HCT116 (cell line): Measurements from ENCODE around the gene DMWD. TPM values are rescaled to one million over a fixed set of nuclear protein-coding genes. Genes with fewer than 3 reads are reported as not detected.

ENCODE experiments used
- ATAC-seq: fragments of 200-7000 bp; cut with Tn5 transposase; 2 replicates; pipeline ENCODE4 v1.9.1; 2020; ENCODE audit warnings: mild to moderate bottlenecking, moderate library complexity
- BruUV-seq: library from RNA; stranded (reverse); fragments of 400-500 nt; replicated peaks from 2 replicates; lab custom pipeline; 2021; lab: Mats Ljungman, UMichigan
- CTCF ChIA-PET: fragments of 300-600 bp; sonication (Branson Sonifier 250); formaldehyde crosslinking; loops from one replicate; lab custom pipeline; 2021; ENCODE audit warnings: antibody characterized with exemption; lab: Charles Lee
- POLR2A ChIA-PET: fragments of 300-600, 350-600 bp; sonication (Branson Sonifier 250); formaldehyde crosslinking; loops from one replicate; lab custom pipeline; 2021; ENCODE audit warnings: antibody characterized with exemption; lab: Charles Lee
- RAD21 ChIA-PET, 2 experiments: fragments of 300-600 bp; sonication (Branson Sonifier 250); formaldehyde crosslinking; loops; one replicate each; lab custom pipeline; 2023; ENCODE audit warnings: low total read pairs in 2 of 2; ENCODE audit not compliant: uncharacterized antibody in 2 of 2, unreplicated experiment in 2 of 2, low non-redundant PET in 1 of 2; lab: Charles Lee
- DNase-seq: peaks from one replicate; pipeline ENCODE4 v3.0.0-alpha.2; 2010; ENCODE audit warnings: low read depth, low spot score
- H2AFZ ChIP-seq: fragments of 200-600 bp; shearing (Covaris generic), sonication (generic); 2 replicates; pipeline ENCODE4 v1.6.1; 2017; ENCODE audit warnings: low read depth, mixed run types, mixed read lengths, antibody characterized with exemption, low read length; ENCODE audit not compliant: poor library complexity, severe bottlenecking
- H3K27ac ChIP-seq: 2 replicates; pipeline ENCODE4 v1.5.1; 2012; ENCODE audit warnings: low read depth, low read length
- H3K27me3 ChIP-seq: fragments of 200-600 bp; sonication (generic); 2 replicates; pipeline ENCODE4 v1.6.1; 2016; ENCODE audit warnings: mixed run types, low read length, mixed read lengths; ENCODE audit not compliant: insufficient read depth
- H3K36me3 ChIP-seq, 2 experiments: fragments of 200-500 bp in 1 of 2; fragments of 200-600 bp in 1 of 2; sonication (Bioruptor generic) in 1 of 2; sonication (generic) in 1 of 2; 2 replicates each; pipeline versions ENCODE4 v1.5.1 to v1.6.1; 2014 to 2016; ENCODE audit warnings: low read length in 2 of 2, inconsistent platforms in 1 of 2, mixed read lengths in 1 of 2, mixed run types in 1 of 2; ENCODE audit not compliant: insufficient read depth in 2 of 2, control insufficient read depth in 1 of 2
- H3K4me1 ChIP-seq, 2 experiments: fragments of 200-600 bp in 1 of 2; sonication (generic) in 1 of 2; 2 replicates each; pipeline versions ENCODE4 v1.5.1 to v1.6.1; 2012 to 2017; ENCODE audit warnings: low read length in 2 of 2, inconsistent platforms in 1 of 2, mild to moderate bottlenecking in 1 of 2, mixed read lengths in 1 of 2, mixed run types in 1 of 2, moderate library complexity in 1 of 2; ENCODE audit not compliant: insufficient read depth in 2 of 2, control insufficient read depth in 1 of 2
- H3K4me2 ChIP-seq: fragments of 200-600 bp; sonication (generic); 2 replicates; pipeline ENCODE4 v1.6.1; 2017; ENCODE audit warnings: mixed run types, low read length, mixed read lengths
- H3K4me3 ChIP-seq, 2 experiments: fragments of 200-600 bp in 1 of 2; sonication (generic) in 1 of 2; replicated peaks in 1 of 2; 2 replicates each; pipeline ENCODE4 v1.5.1; 2011 to 2016; ENCODE audit warnings: low read length in 2 of 2, control low read depth in 1 of 2, low read depth in 1 of 2, mild to moderate bottlenecking in 1 of 2, mixed read lengths in 1 of 2, mixed run types in 1 of 2
- H3K79me2 ChIP-seq: fragments of 200-600 bp; sonication (generic); 2 replicates; pipeline ENCODE4 v1.6.1; 2017; ENCODE audit warnings: mild to moderate bottlenecking, mixed run types, low read length, moderate library complexity, mixed read lengths; ENCODE audit not compliant: insufficient read depth
- H3K9ac ChIP-seq: fragments of 200-600 bp; sonication (generic); 2 replicates; pipeline ENCODE4 v1.6.1; 2016; ENCODE audit warnings: low read length, mixed read lengths
- H3K9me2 ChIP-seq: fragments of 200-600 bp; sonication (generic), shearing (Covaris generic); 2 replicates; pipeline ENCODE4 v1.6.1; 2017; ENCODE audit warnings: mixed run types, mild to moderate bottlenecking, moderate library complexity; ENCODE audit not compliant: insufficient read depth
- H3K9me3 ChIP-seq, 2 experiments: fragments of 200-500 bp in 1 of 2; fragments of 200-600 bp in 1 of 2; sonication (Bioruptor generic) in 1 of 2; sonication (generic) in 1 of 2; 2 replicates each; pipeline ENCODE4 v1.6.1; 2014 to 2017; ENCODE audit warnings: low read length in 2 of 2, mixed read lengths in 2 of 2, inconsistent platforms in 1 of 2, low read depth in 1 of 2, mild to moderate bottlenecking in 1 of 2, mixed run types in 1 of 2, moderate library complexity in 1 of 2; ENCODE audit not compliant: control insufficient read depth in 1 of 2, insufficient read depth in 1 of 2
- H4K20me1 ChIP-seq: fragments of 200-600 bp; sonication (generic), shearing (Covaris generic); 2 replicates; pipeline ENCODE4 v1.6.1; 2017; ENCODE audit warnings: mixed run types, mild to moderate bottlenecking, moderate library complexity; ENCODE audit not compliant: insufficient read depth
- ATF3 ChIP-seq: IDR thresholded peaks from 2 replicates; pipeline ENCODE4 v1.6.1; 2012
- CTCF ChIP-seq, 3 experiments: fragments of 200-600 bp in 1 of 3; sonication (generic) in 1 of 3; IDR thresholded peaks in 2 of 3; conservative IDR thresholded peaks in 1 of 3; 2 replicates each; pipeline ENCODE4 v1.5.1; 2012 to 2017; ENCODE audit warnings: low read depth in 2 of 3, low read length in 2 of 3, antibody characterized with exemption in 1 of 3, borderline replicate concordance in 1 of 3, control low read depth in 1 of 3, mild to moderate bottlenecking in 1 of 3, mixed read lengths in 1 of 3, mixed run types in 1 of 3, moderate library complexity in 1 of 3; ENCODE audit not compliant: insufficient read depth in 1 of 3
- ELF1 ChIP-seq: IDR thresholded peaks from 2 replicates; pipeline ENCODE4 v1.6.1; 2012; ENCODE audit warnings: low read depth, borderline replicate concordance
- EZH2 ChIP-seq: fragments of 200-600 bp; sonication (generic); IDR thresholded peaks from 2 replicates; pipeline ENCODE4 v1.6.1; 2017; ENCODE audit warnings: antibody characterized with exemption, mixed run types
- FOSL1 ChIP-seq: IDR thresholded peaks from 2 replicates; pipeline ENCODE4 v1.6.1; 2012; ENCODE audit warnings: low read depth
- POLR2A ChIP-seq: IDR thresholded peaks from 2 replicates; pipeline ENCODE4 v1.7.0; 2011; ENCODE audit warnings: borderline replicate concordance; ENCODE audit not compliant: insufficient read depth, insufficient read length; ENCODE audit errors: extremely low read depth
- POLR2AphosphoS5 ChIP-seq: IDR thresholded peaks from 2 replicates; pipeline ENCODE4 v1.6.1; 2011; ENCODE audit warnings: mild to moderate bottlenecking, low read depth, low read length, moderate library complexity
- RAD21 ChIP-seq: IDR thresholded peaks from 2 replicates; pipeline ENCODE4 v1.6.1; 2012; ENCODE audit warnings: low read depth, mild to moderate bottlenecking
- REST ChIP-seq: IDR thresholded peaks from 2 replicates; pipeline ENCODE4 v1.6.1; 2012; ENCODE audit warnings: low read depth
- ZNF274 ChIP-seq: fragments of 200-500 bp; sonication (Bioruptor generic); IDR thresholded peaks from 2 replicates; pipeline ENCODE4 v1.6.1; 2014; ENCODE audit warnings: mild to moderate bottlenecking, low read depth, low read length, inconsistent platforms
- intact Hi-C: fragments of 100-400 bp; cut with micrococcal nuclease; formaldehyde crosslinking; loops from 2 replicates; pipeline ENCODE4 v1.10.0; 2022
- total RNA-seq: library from RNA; stranded (reverse); gene quantifications from one replicate; pipeline ENCODE4 v1.2.1, GENCODE V29; 2021; ENCODE audit not compliant: unreplicated experiment

DMWD gene
- total RNA-seq, 1 experiment from 2014 or later: 56.8 TPM

GRCh38 chr19:45823182-45823581 is 30.5 kb upstream of the DMWD start:
- no peaks in the 10 kb centered on the region for H3K9me2 ChIP-seq
- H3K9ac ChIP-seq: no peak overlapping the region
- intact Hi-C loops: no loop called here
- no TSS peak for BruUV-seq
- ATAC-seq (no peak), DNase-seq (no peak)
- no peaks in the 10 kb centered on the region for H3K79me2 ChIP-seq
- H3K27me3 ChIP-seq: no peaks in the 10 kb centered on the region
- H3K36me3 ChIP-seq: peaks cover 18 to 39% of the 10 kb centered on the region in 2 experiments; a peak in 3 of 4 replicates
- H3K27ac ChIP-seq: no peak overlapping the region
- TF ChIP-seq ATF3: no peak
- no peak for TF ChIP-seq POLR2AphosphoS5
- no peak for TF ChIP-seq EZH2
- no peak for TF ChIP-seq REST
- TF ChIP-seq ZNF274: no peak
- TF ChIP-seq POLR2A: no peak
- TF ChIP-seq ELF1: no peak
- TF ChIP-seq FOSL1: no peak
- no peak for TF ChIP-seq RAD21
- TF ChIP-seq CTCF (IDR thresholded peaks at IDR 0.05 in 2 of 3, conservative IDR thresholded peaks at IDR 0.05 in 1 of 3; ENCODE audit: borderline replicate concordance in 1 of 3, insufficient read depth in 1 of 3, low read depth in 2 of 3, low read length in 2 of 3): no peak
- TF ChIP-seq, all 23 proteins: peak for 0
- Histone ChIP-seq H3K4me2 (no peak overlapping the region), H3K9me3 (no peaks in the 10 kb centered on the region), H2AFZ (no peak overlapping the region), H3K4me3 (no peak overlapping the region), H4K20me1 (no peaks in the 10 kb centered on the region), H3K4me1 (no peaks in the 10 kb centered on the region)
- ChIA-PET RAD21 (no interaction called here), POLR2A (interaction anchor here (0.7 kb wide), 1 partner anchor 40 kb away, joined by 4 read pairs; no protein-coding TSS in a partner anchor), CTCF (no interaction called here)
